Ishikawa (cell line): ENCODE measurements around the gene CTNNA1.

ENCODE experiments used
- CEBPB ChIP-seq: IDR thresholded peaks from 2 replicates; pipeline ENCODE4 v1.6.1; 2012
- CREB1 ChIP-seq: IDR thresholded peaks from 2 replicates; pipeline ENCODE4 v1.6.1; 2012; ENCODE audit warnings: low read depth
- EGR1 ChIP-seq: IDR thresholded peaks from 2 replicates; pipeline ENCODE4 v1.6.1; 2012
- EP300 ChIP-seq: IDR thresholded peaks from 2 replicates; pipeline ENCODE4 v1.6.1; 2012; ENCODE audit warnings: borderline replicate concordance
- FOXM1 ChIP-seq: IDR thresholded peaks from 2 replicates; pipeline ENCODE4 v1.6.1; 2012; ENCODE audit warnings: low read depth, borderline replicate concordance
- NFIC ChIP-seq: IDR thresholded peaks from 2 replicates; pipeline ENCODE4 v1.6.1; 2012
- RAD21 ChIP-seq: IDR thresholded peaks from 2 replicates; pipeline ENCODE4 v1.6.1; 2012; ENCODE audit warnings: low read depth
- TAF1 ChIP-seq: IDR thresholded peaks from 2 replicates; pipeline ENCODE4 v1.6.1; 2012; ENCODE audit warnings: low read depth, mild to moderate bottlenecking
- TCF12 ChIP-seq: IDR thresholded peaks from 2 replicates; pipeline ENCODE4 v1.6.1; 2012; ENCODE audit warnings: low read depth
- TEAD4 ChIP-seq: IDR thresholded peaks from 2 replicates; pipeline ENCODE4 v1.6.1; 2012
- YY1 ChIP-seq: IDR thresholded peaks from 2 replicates; pipeline ENCODE4 v1.6.1; 2012; ENCODE audit warnings: low read depth
- ZBTB7A ChIP-seq: IDR thresholded peaks from 2 replicates; pipeline ENCODE4 v1.6.1; 2012; ENCODE audit warnings: low read depth
- TF ChIP-seq, protein P1 (sequence below): IDR thresholded peaks from 2 replicates; pipeline ENCODE4 v1.6.1; 2012
- TF ChIP-seq, protein P2 (sequence below): IDR thresholded peaks from 2 replicates; pipeline ENCODE4 v1.6.1; 2012
- TF ChIP-seq, protein P3 (sequence below): IDR thresholded peaks from 2 replicates; pipeline ENCODE4 v1.6.1; 2012; ENCODE audit warnings: low read depth, mild to moderate bottlenecking

The CTNNA1 gene

DNA sequence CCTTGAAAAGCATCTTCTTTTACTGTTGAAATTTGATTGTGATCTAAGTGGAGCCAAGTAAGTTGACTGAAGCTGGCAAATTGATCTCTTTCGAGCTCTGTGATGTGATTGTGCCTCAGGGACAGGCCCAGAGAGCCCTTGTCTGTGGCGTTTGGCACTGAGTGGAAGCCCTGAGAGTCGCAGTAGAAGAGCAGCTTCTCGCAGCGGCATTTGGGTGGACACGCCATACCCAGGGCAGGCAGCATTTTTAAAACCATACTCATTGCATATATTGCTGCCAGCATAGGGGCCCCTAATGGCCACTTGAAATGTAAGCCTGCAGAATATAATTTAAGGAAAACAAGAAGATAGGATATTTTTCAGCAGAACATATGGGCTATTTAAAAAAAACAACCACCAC is 121.0 kb downstream of the CTNNA1 start:
- TF ChIP-seq, protein P1, sequence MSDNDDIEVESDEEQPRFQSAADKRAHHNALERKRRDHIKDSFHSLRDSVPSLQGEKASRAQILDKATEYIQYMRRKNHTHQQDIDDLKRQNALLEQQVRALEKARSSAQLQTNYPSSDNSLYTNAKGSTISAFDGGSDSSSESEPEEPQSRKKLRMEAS, result no peak
- TF ChIP-seq YY1, result no peak

DNA sequence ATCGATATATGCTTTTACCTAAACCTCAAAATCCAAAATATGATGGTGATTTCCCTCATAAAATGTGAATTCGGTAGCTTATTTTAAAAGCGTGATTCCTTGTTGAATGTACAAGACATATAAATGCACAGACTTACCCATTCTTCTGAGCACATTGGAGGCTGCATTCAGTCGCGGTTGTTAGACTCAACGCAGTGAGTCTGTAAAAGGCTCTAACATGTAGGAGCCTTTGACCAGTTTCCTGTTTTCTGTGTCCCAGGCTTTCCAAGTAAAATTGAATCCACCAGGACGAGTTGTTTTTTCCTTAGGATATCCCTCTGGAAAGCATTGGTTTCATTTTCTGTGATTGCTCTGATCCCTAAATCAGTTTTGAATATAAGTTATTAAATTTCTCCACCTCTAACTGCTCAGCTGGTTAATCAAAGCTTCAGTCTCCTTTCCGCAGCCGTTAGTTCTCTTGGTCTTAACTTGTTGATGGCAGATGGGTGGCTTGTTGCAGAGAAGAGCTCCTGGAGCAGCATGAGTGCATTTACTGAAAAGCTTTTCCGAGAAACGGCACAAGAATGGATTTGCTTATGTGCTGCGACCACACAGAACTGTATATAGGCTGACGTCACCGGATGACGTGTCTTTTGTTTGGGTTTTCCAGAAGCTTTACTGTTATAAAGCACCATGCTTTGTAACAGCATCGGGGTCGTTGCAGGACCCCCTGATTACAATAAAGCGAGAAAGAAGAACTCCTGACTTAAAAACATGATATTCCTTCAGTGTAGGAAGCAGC is 121.7 kb downstream of the CTNNA1 start, which contains the start of gene LRRTM2:
TSS of gene LRRTM2 (minus strand) at position 565 of the 781 bp plus-strand sequence. CDS start at position 141, 424 bp downstream.
- TF ChIP-seq YY1 (no peak), CEBPB (no peak), TCF12 (no peak), NFIC (no peak), TEAD4 (no peak), ZBTB7A (no peak), RAD21 (no peak), FOXM1 (no peak), TAF1 (no peak), EP300 (no peak)
- TF ChIP-seq, protein P1, result no peak
- TF ChIP-seq, protein P2, sequence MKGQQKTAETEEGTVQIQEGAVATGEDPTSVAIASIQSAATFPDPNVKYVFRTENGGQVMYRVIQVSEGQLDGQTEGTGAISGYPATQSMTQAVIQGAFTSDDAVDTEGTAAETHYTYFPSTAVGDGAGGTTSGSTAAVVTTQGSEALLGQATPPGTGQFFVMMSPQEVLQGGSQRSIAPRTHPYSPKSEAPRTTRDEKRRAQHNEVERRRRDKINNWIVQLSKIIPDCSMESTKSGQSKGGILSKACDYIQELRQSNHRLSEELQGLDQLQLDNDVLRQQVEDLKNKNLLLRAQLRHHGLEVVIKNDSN, result no peak
- TF ChIP-seq, protein P3, sequence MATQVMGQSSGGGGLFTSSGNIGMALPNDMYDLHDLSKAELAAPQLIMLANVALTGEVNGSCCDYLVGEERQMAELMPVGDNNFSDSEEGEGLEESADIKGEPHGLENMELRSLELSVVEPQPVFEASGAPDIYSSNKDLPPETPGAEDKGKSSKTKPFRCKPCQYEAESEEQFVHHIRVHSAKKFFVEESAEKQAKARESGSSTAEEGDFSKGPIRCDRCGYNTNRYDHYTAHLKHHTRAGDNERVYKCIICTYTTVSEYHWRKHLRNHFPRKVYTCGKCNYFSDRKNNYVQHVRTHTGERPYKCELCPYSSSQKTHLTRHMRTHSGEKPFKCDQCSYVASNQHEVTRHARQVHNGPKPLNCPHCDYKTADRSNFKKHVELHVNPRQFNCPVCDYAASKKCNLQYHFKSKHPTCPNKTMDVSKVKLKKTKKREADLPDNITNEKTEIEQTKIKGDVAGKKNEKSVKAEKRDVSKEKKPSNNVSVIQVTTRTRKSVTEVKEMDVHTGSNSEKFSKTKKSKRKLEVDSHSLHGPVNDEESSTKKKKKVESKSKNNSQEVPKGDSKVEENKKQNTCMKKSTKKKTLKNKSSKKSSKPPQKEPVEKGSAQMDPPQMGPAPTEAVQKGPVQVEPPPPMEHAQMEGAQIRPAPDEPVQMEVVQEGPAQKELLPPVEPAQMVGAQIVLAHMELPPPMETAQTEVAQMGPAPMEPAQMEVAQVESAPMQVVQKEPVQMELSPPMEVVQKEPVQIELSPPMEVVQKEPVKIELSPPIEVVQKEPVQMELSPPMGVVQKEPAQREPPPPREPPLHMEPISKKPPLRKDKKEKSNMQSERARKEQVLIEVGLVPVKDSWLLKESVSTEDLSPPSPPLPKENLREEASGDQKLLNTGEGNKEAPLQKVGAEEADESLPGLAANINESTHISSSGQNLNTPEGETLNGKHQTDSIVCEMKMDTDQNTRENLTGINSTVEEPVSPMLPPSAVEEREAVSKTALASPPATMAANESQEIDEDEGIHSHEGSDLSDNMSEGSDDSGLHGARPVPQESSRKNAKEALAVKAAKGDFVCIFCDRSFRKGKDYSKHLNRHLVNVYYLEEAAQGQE, result no peak

DNA sequence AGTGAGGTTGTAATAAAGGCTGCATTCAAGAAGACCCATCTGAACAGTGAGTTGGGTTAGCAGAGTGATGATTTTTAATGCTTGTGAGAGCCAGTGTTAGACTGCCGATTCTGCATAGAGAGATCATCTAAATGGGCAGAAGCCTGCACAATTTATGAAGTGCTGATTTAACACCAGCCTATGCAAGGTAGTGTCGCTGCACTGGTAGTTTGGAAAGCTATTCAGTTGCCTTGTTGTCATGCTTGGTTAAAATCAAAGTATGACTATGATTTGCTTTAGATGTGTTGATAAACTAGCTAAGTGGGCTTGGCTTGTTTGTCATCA is 122.3 kb downstream of the CTNNA1 start:
- TF ChIP-seq ZBTB7A (no peak), FOXM1 (no peak)
- TF ChIP-seq, protein P2, result no peak

DNA sequence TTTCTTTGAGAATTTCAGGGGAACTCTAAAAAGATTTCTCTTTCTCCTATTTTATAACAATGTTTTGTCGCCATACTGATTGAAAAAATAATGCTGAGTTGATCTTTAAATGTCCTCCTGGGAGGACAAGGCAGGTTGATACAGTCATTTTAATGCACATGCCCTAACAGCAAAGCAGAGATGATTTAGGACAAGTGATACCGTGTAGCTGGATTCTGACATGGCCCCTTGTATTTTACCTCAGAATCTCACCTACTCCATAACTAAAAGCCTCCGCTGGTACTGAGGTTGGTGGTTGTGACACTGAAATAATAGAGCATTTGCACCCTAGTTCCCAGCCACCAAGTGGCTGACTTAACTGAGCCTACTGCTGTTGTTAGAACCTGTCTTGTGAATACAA is 122.7 kb downstream of the CTNNA1 start:
- TF ChIP-seq CEBPB (no peak), TCF12 (no peak), FOXM1 (no peak), ZBTB7A (no peak), EGR1 (no peak), RAD21 (no peak), NFIC (no peak), YY1 (no peak), EP300 (no peak), CREB1 (no peak), TEAD4 (no peak), TAF1 (no peak)
- TF ChIP-seq, protein P2, result no peak
- TF ChIP-seq, protein P3, result no peak
- TF ChIP-seq, protein P1, result no peak

DNA sequence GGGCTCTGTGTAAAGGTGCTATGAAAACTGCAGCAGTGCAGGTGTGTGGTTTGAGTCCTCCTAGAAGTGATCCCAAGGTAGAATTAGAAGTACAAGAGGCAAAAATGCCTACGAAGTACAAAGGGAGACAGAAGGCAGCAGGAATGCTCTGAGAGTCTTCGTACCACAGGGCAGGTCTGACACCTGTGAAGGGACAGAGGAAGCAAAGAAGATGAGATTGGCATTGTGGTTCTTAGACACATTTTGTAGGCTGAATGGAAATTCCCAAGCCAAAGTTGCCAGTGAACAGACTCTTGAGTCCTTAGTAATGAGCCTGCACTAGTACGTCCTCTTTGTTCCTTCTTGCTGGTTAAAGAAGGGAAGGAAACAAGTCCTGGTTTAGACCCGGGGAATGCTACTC is 123.6 kb downstream of the CTNNA1 start:
- no peak for TF ChIP-seq TAF1
